Psoas muscle (tissue), 8 donors: Measurements from ENCODE around the gene ATE1. TPM values are rescaled to one million over a fixed set of nuclear protein-coding genes. Genes with fewer than 3 reads are reported as not detected.

ENCODE experiments used
- ATAC-seq, 4 donors: fragments of 200-7000 bp; cut with Tn5 transposase; one replicate each; pipeline ENCODE4 v1.9.1; 2020; ENCODE audit warnings: moderate library complexity in 3 of 4, mild to moderate bottlenecking in 2 of 4
- DNase-seq, 2 donors: peaks; one replicate each; pipeline ENCODE4 v3.0.0-alpha.2; 2020
- H3K27ac ChIP-seq: fragments of 200-600 bp; one replicate; pipeline ENCODE4 v1.8.0; 2022
- H3K27me3 ChIP-seq, 3 donors: fragments of 200-600 bp in 1 of 3; one replicate each; pipeline versions ENCODE4 v1.6.1 to v1.8.0; 2013 to 2022; ENCODE audit warnings: low read length in 2 of 3, mild to moderate bottlenecking in 2 of 3, moderate library complexity in 1 of 3; ENCODE audit not compliant: insufficient read depth in 3 of 3
- H3K36me3 ChIP-seq, 2 donors: fragments of 200-600 bp in 1 of 2; one replicate each; pipeline versions ENCODE4 v1.6.1 to v1.8.0; 2013 to 2022; ENCODE audit warnings: low read depth in 1 of 2, mild to moderate bottlenecking in 1 of 2, moderate library complexity in 1 of 2; ENCODE audit not compliant: insufficient read depth in 1 of 2
- H3K4me1 ChIP-seq: fragments of 200-600 bp; one replicate; pipeline ENCODE4 v1.8.0; 2022
- H3K4me3 ChIP-seq: fragments of 200-600 bp; one replicate; pipeline ENCODE4 v1.8.0; 2022; ENCODE audit warnings: mild to moderate bottlenecking
- H3K9me3 ChIP-seq: fragments of 200-600 bp; one replicate; pipeline ENCODE4 v1.8.0; 2022
- CTCF ChIP-seq: fragments of 200-600 bp; IDR thresholded peaks from one replicate; pipeline ENCODE4 v1.8.0; 2022; ENCODE audit warnings: antibody characterized with exemption
- WGBS, 3 donors: extraction: QIAGEN DNeasy Blood & Tissue Kit; methylation state at CpG; one replicate each; pipeline versions ENCODE4 v1.1.6 to v1.1.7; 2013; 5-methylcytosine and 5-hydroxymethylcytosine counted together
- intact Hi-C, 2 donors: fragments of 100-400 bp; cut with DNase I; formaldehyde crosslinking; loops; one replicate each; pipeline versions ENCODE4 v1.11.0 to v1.14.2; 2022
- polyA plus RNA-seq, 3 donors: library from polyadenylated mRNA; stranded (reverse); fragments of 200-250 nt; gene quantifications; one replicate each; pipeline ENCODE4 v1.2.3, GENCODE V29; 2013
- total RNA-seq, 4 donors: library from RNA; stranded (reverse); fragmentation: NEBNext Ultra II Directional in 2 of 4; extraction: Animal tissue kit (Norgen Biotek cat#: 25700) in 2 of 4; gene quantifications; one replicate each; pipeline versions ENCODE4 v1.2.1 to v1.2.4, GENCODE V29; 2021 to 2023
- donor health status: healthy with polysubstance abuse.
- donor health status: DM: no; HTN: no; CAD: no; lungs with moderate emphysema.
- donor health status: Bipolar disorder and iron deficiency.
- donor health status: healthy.
- donor health status: DM: yes; HTN: yes; CAD: no.
- donor health status: DM: no; HTN: no; CAD: no.
- donor health status: DM: no; HTN: no; CAD: no.
- donor health status: DM: yes; HTN: yes; CAD: no.

Gene ATE1
- total and polyA plus RNA-seq, 7 donors: 11.6 to 36.9 (median 28.4) TPM

GRCh38 chr10:121862649-121863048 is 65.2 kb downstream of the ATE1 start:
- no peak overlapping the region for H3K27ac ChIP-seq

GRCh38 chr10:121862042-121862441 is 65.8 kb downstream of the ATE1 start:
- no peak for ATAC-seq

More at GRCh38 chr10:121862649-121863048, 65.2 kb downstream of the ATE1 start:
- WGBS, 3 donors: 96 to 99% (median 97%) methylated on average over 4 of the region's 4 CpGs
- DNase-seq: no peak
- TF ChIP-seq CTCF: no peak
- ATAC-seq: no peak
- H3K36me3 ChIP-seq: peaks cover 3 to 30% of the 10 kb centered on the region in 2 donors
- intact Hi-C loops: no loop called here
- no peaks in the 10 kb centered on the region for H3K9me3 ChIP-seq
- H3K4me1 ChIP-seq: no peaks in the 10 kb centered on the region
- H3K27me3 ChIP-seq: no peaks in the 10 kb centered on the region
- no peak overlapping the region for H3K4me3 ChIP-seq

GRCh38 chr10:121860810-121861209 is 67.0 kb downstream of the ATE1 start:
- ATAC-seq (no peak), DNase-seq (no peak)
- H3K36me3 ChIP-seq: peaks cover 3 to 20% of the 10 kb centered on the region in 2 donors
- no peaks in the 10 kb centered on the region for H3K4me1 ChIP-seq
- no peak overlapping the region for H3K27ac ChIP-seq
- TF ChIP-seq CTCF: no peak
- H3K27me3 ChIP-seq: no peaks in the 10 kb centered on the region
- WGBS, 3 donors: 57 to 78% (median 60%) methylated on average over 3 of the region's 3 CpGs
- no peak overlapping the region for H3K4me3 ChIP-seq
- intact Hi-C loops: no loop called here
- H3K9me3 ChIP-seq: no peaks in the 10 kb centered on the region

More at GRCh38 chr10:121862042-121862441, 65.8 kb downstream of the ATE1 start:
- Histone ChIP-seq H3K4me3 (no peak overlapping the region), H3K27me3 (no peaks in the 10 kb centered on the region), H3K27ac (no peak overlapping the region), H3K9me3 (no peaks in the 10 kb centered on the region), H3K36me3 (peaks cover 3 to 28% of the 10 kb centered on the region in 2 donors), H3K4me1 (no peaks in the 10 kb centered on the region)
- intact Hi-C loops: no loop called here
- 95 to 97% (median 96%) methylated on average over 7 of the region's 7 CpGs for WGBS, 3 donors
- DNase-seq: no peak
- no peak for TF ChIP-seq CTCF

- H3K27me3 ChIP-seq: no peaks in the 10 kb centered on the region
- DNase-seq (no peak), ATAC-seq (no peak)
- no peaks in the 10 kb centered on the region for H3K4me1 ChIP-seq
- no peak overlapping the region for H3K4me3 ChIP-seq
- 84 to 94% (median 91%) methylated on average over 4 of the region's 4 CpGs for WGBS, 3 donors
- no peak overlapping the region for H3K27ac ChIP-seq
- intact Hi-C loops: no loop called here
- peaks cover 8% of the 10 kb centered on the region for H3K9me3 ChIP-seq
- TF ChIP-seq CTCF: no peak
- H3K36me3 ChIP-seq: peaks cover 0 to 27% of the 10 kb centered on the region in 2 donors
These were observed 72.9 kb downstream of the ATE1 start for GRCh38 chr10:121854809-121855445.

GRCh38 chr10:121853950-121854349 is 73.9 kb downstream of the ATE1 start:
- H3K27me3 ChIP-seq: no peaks in the 10 kb centered on the region
- DNase-seq: no peak
- H3K9me3 ChIP-seq: peaks cover 8% of the 10 kb centered on the region
- TF ChIP-seq CTCF: no peak
- no peaks in the 10 kb centered on the region for H3K4me1 ChIP-seq
- H3K4me3 ChIP-seq: no peak overlapping the region
- intact Hi-C loops: no loop called here
- peaks cover 0 to 34% of the 10 kb centered on the region in 2 donors for H3K36me3 ChIP-seq
- no peak overlapping the region for H3K27ac ChIP-seq
- no peak for ATAC-seq
